ENCODE measurements around the gene PPM1A.

The PPM1A gene

GRCh38 chr14:60248697-60249318, at the start of gene PPM1A:
Gene PPM1A (plus strand): TSS chr14:60249221. CDS start chr14:60282704, 33,483 bp downstream.
- DNase-seq (peak; percentile 95), ATAC-seq (peak; percentile 81)

GRCh38 chr14:60199321-60199720, 49.7 kb upstream of the PPM1A start:
- no peak for ATAC-seq
- no peak for DNase-seq

- no peak for DNase-seq
- no peak for ATAC-seq
Observed at GRCh38 chr14:60204104-60204842, 44.7 kb upstream of the PPM1A start.

GRCh38 chr14:60204843-60205774, 43.9 kb upstream of the PPM1A start:
- no peak for DNase-seq
- ATAC-seq, result no peak

GRCh38 chr14:60206249-60206670, 42.8 kb upstream of the PPM1A start:
- ATAC-seq (no peak), DNase-seq (no peak)

- no peak for ATAC-seq
- DNase-seq, result no peak
Observed at GRCh38 chr14:60206837-60207533, 42.0 kb upstream of the PPM1A start.

- DNase-seq (no peak), ATAC-seq (no peak)
Observed at GRCh38 chr14:60210703-60211102, 38.3 kb upstream of the PPM1A start.

GRCh38 chr14:60211153-60211552, 37.9 kb upstream of the PPM1A start:
- DNase-seq (no peak), ATAC-seq (no peak)

- no peak for ATAC-seq
Observed at GRCh38 chr14:60212503-60213371, 36.3 kb upstream of the PPM1A start.

GRCh38 chr14:60214003-60214402, 35.0 kb upstream of the PPM1A start:
- DNase-seq, result no peak
- no peak for ATAC-seq

More at GRCh38 chr14:60212503-60213371, 36.3 kb upstream of the PPM1A start:
- DNase-seq, result no peak

- no peak for DNase-seq
- ATAC-seq, result no peak
Observed at GRCh38 chr14:60214415-60215126, 34.5 kb upstream of the PPM1A start.

GRCh38 chr14:60215127-60215444, 33.9 kb upstream of the PPM1A start:
- no peak for ATAC-seq
- DNase-seq, result no peak

- ATAC-seq (no peak), DNase-seq (no peak)
Observed at GRCh38 chr14:60215520-60216420, 33.3 kb upstream of the PPM1A start.

- no peak for ATAC-seq
Observed at GRCh38 chr14:60217713-60218112, 31.3 kb upstream of the PPM1A start.

GRCh38 chr14:60220084-60220483, 28.9 kb upstream of the PPM1A start:
- peak; percentile 16 for DNase-seq
- ATAC-seq, result peak; percentile 67

More at GRCh38 chr14:60217713-60218112, 31.3 kb upstream of the PPM1A start:
- no peak for DNase-seq

- no peak for DNase-seq
- ATAC-seq, result no peak
Observed at GRCh38 chr14:60220917-60221316, 28.1 kb upstream of the PPM1A start.

- peak; percentile 60 for ATAC-seq
- DNase-seq, result no peak
Observed at GRCh38 chr14:60221457-60221856, 27.6 kb upstream of the PPM1A start.

- DNase-seq (no peak), ATAC-seq (no peak)
Observed at GRCh38 chr14:60222820-60223219, 26.2 kb upstream of the PPM1A start.

GRCh38 chr14:60225265-60225664, 23.8 kb upstream of the PPM1A start:
- no peak for ATAC-seq
- no peak for DNase-seq
